SK-N-SH (cell line): ENCODE measurements around the gene ILF3. TPM values are rescaled to one million over a fixed set of nuclear protein-coding genes. Genes with fewer than 3 reads are reported as not detected.

Source experiments
- CTCF ChIA-PET: fragments of 300-600, 350-600 bp; formaldehyde crosslinking; extraction: SDS; loops from one replicate; lab custom pipeline; 2021; lab: Yijun Ruan, JAX
- POLR2A ChIA-PET: fragments of 350-600 bp; sonication (Branson Sonifier 250); formaldehyde crosslinking; extraction: SDS; loops from one replicate; lab custom pipeline; 2020; ENCODE audit warnings: antibody characterized with exemption, inconsistent platforms; lab: Yijun Ruan, JAX
- DNase-seq: peaks from one replicate; pipeline ENCODE4 v3.0.0; 2012
- H2AFZ ChIP-seq: fragments of 200-600 bp; sonication (generic); 2 replicates; pipeline ENCODE4 v1.8.1; 2016; ENCODE audit warnings: antibody characterized with exemption, mild to moderate bottlenecking, low read depth
- H3F3A ChIP-seq: fragments of 200-600 bp; sonication (generic); replicated peaks from 2 replicates; pipeline ENCODE3; 2016; ENCODE audit warnings: antibody characterized with exemption, mild to moderate bottlenecking; ENCODE audit not compliant: insufficient read depth
- H3K27ac ChIP-seq, 2 experiments: fragments of 200-500 bp in 1 of 2; fragments of 200-600 bp in 1 of 2; sonication (Bioruptor generic) in 1 of 2; sonication (generic), shearing (Covaris generic) in 1 of 2; 2 replicates each; pipeline versions ENCODE4 v1.5.1 to v1.6.1; 2014 to 2016; ENCODE audit warnings: low read depth in 2 of 2, inconsistent platforms in 1 of 2, low read length in 1 of 2, mild to moderate bottlenecking in 1 of 2, mixed read lengths in 1 of 2
- H3K27me3 ChIP-seq: fragments of 200-600 bp; sonication (generic), shearing (Covaris generic); 2 replicates; pipeline ENCODE4 v1.6.1; 2016; ENCODE audit warnings: mixed run types; ENCODE audit not compliant: insufficient read depth
- H3K36me3 ChIP-seq, 2 experiments: fragments of 200-500 bp in 1 of 2; fragments of 200-600 bp in 1 of 2; sonication (Bioruptor generic) in 1 of 2; sonication (generic) in 1 of 2; replicated peaks in 1 of 2; 2 replicates each; pipeline versions ENCODE3 to v1.5.1; 2014 to 2016; ENCODE audit warnings: low read length in 1 of 2, mild to moderate bottlenecking in 1 of 2; ENCODE audit not compliant: insufficient read depth in 2 of 2, control insufficient read depth in 1 of 2
- H3K4me1 ChIP-seq, 2 experiments: fragments of 200-500 bp in 1 of 2; fragments of 200-600 bp in 1 of 2; sonication (Bioruptor generic) in 1 of 2; sonication (generic), shearing (Covaris generic) in 1 of 2; 2 replicates each; pipeline versions ENCODE4 v1.5.1 to v1.6.1; 2014 to 2016; ENCODE audit warnings: low read depth in 1 of 2, low read length in 1 of 2, mixed run types in 1 of 2; ENCODE audit not compliant: insufficient read depth in 2 of 2, control insufficient read depth in 1 of 2
- H3K4me2 ChIP-seq: fragments of 200-600 bp; sonication (generic), shearing (Covaris generic); 2 replicates; pipeline ENCODE4 v1.6.1; 2017; ENCODE audit warnings: mixed run types
- H3K4me3 ChIP-seq, 2 experiments: fragments of 200-500 bp in 1 of 2; fragments of 200-600 bp in 1 of 2; sonication (Bioruptor generic) in 1 of 2; sonication (generic), shearing (Covaris generic) in 1 of 2; 2 replicates each; pipeline versions ENCODE4 v1.5.1 to v1.8.1; 2014 to 2016; ENCODE audit warnings: low read depth in 2 of 2, inconsistent platforms in 1 of 2, low read length in 1 of 2, mild to moderate bottlenecking in 1 of 2, mixed read lengths in 1 of 2, moderate library complexity in 1 of 2
- H3K79me2 ChIP-seq: fragments of 200-600 bp; sonication (generic); 2 replicates; pipeline ENCODE4 v1.8.1; 2017; ENCODE audit warnings: mild to moderate bottlenecking; ENCODE audit not compliant: insufficient read depth
- H3K9ac ChIP-seq: fragments of 200-600 bp; sonication (generic); 2 replicates; pipeline ENCODE4 v1.6.1; 2017; ENCODE audit warnings: mixed run types
- H3K9me2 ChIP-seq: fragments of 200-600 bp; sonication (generic); 2 replicates; pipeline ENCODE4 v1.6.1; 2017; ENCODE audit warnings: mixed run types
- H3K9me3 ChIP-seq: fragments of 200-600 bp; sonication (generic); 2 replicates; pipeline ENCODE4 v1.6.1; 2017; ENCODE audit warnings: mixed run types, mild to moderate bottlenecking, moderate library complexity
- H4K20me1 ChIP-seq: fragments of 200-600 bp; sonication (generic); 2 replicates; pipeline ENCODE4 v1.6.1; 2017; ENCODE audit warnings: mild to moderate bottlenecking, mixed run types; ENCODE audit not compliant: insufficient read depth
- ELF1 ChIP-seq: IDR thresholded peaks from 2 replicates; pipeline ENCODE4 v1.4.0; 2012
- EP300 ChIP-seq, 2 experiments: IDR thresholded peaks; 2 replicates each; pipeline versions ENCODE4 v1.4.0 to v1.6.1; 2012; ENCODE audit warnings: borderline replicate concordance in 1 of 2, low read depth in 1 of 2, low read length in 1 of 2
- EZH2phosphoT487 ChIP-seq: fragments of 200-600 bp; sonication (generic); IDR thresholded peaks from 2 replicates; pipeline ENCODE4 v1.6.1; 2017; ENCODE audit warnings: low read depth, mixed run types, mild to moderate bottlenecking, antibody characterized with exemption, moderate library complexity, borderline replicate concordance
- FOXJ3 ChIP-seq: sonication (generic); formaldehyde crosslinking; IDR thresholded peaks from 2 replicates; pipeline ENCODE4 v1.5.1; 2020; ENCODE audit warnings: mild to moderate bottlenecking, missing genetic modification reagents
- GABPA ChIP-seq: IDR thresholded peaks from 2 replicates; pipeline ENCODE4 v1.4.0; 2012; ENCODE audit warnings: low read depth, mild to moderate bottlenecking
- MEF2A ChIP-seq: IDR thresholded peaks from 2 replicates; pipeline ENCODE4 v1.4.0; 2012; ENCODE audit warnings: low read depth, borderline replicate concordance
- MXI1 ChIP-seq: IDR thresholded peaks from 2 replicates; pipeline ENCODE4 v1.6.1; 2012; ENCODE audit warnings: mild to moderate bottlenecking, low read depth, low read length, improper control_type of control experiment
- NFIC ChIP-seq: IDR thresholded peaks from 2 replicates; pipeline ENCODE4 v1.4.0; 2012; ENCODE audit warnings: borderline replicate concordance
- NRF1 ChIP-seq: IDR thresholded peaks from 2 replicates; pipeline ENCODE4 v1.6.1; 2012; ENCODE audit warnings: low read depth, mild to moderate bottlenecking, low read length
- RAD21 ChIP-seq: IDR thresholded peaks from 2 replicates; pipeline ENCODE4 v1.6.1; 2012; ENCODE audit warnings: mild to moderate bottlenecking, low read length
- RCOR1 ChIP-seq: fragments of 150-350 bp; IDR thresholded peaks from 2 replicates; pipeline ENCODE4 v1.6.1; 2017; ENCODE audit warnings: antibody characterized with exemption, low read length
- RFX5 ChIP-seq: IDR thresholded peaks from 2 replicates; pipeline ENCODE4 v1.6.1; 2012; ENCODE audit warnings: mild to moderate bottlenecking, improper control_type of control experiment, low read length
- RXRA ChIP-seq: IDR thresholded peaks from 2 replicates; pipeline ENCODE4 v1.4.0; 2012; ENCODE audit warnings: low read depth, mild to moderate bottlenecking, borderline replicate concordance
- SIN3A ChIP-seq: IDR thresholded peaks from 2 replicates; pipeline ENCODE4 v1.6.1; 2012; ENCODE audit warnings: low read depth, mild to moderate bottlenecking, low read length, moderate library complexity, borderline replicate concordance
- SMC3 ChIP-seq: IDR thresholded peaks from 2 replicates; pipeline ENCODE4 v1.6.1; 2012; ENCODE audit warnings: low read depth, low read length, improper control_type of control experiment
- WGBS: methylation state at CpG from one replicate; pipeline ENCODE4 v1.1.6; 2017; ENCODE audit warnings: low lambda C conversion rate; 5-methylcytosine and 5-hydroxymethylcytosine counted together
- polyA plus RNA-seq, 3 experiments: library from polyadenylated mRNA; depleted of rRNA; stranded (reverse); fragments of >200 nt; gene quantifications; 2 replicates each; pipeline ENCODE4 v1.2.3, GENCODE V29; 2012
- TF ChIP-seq, protein P1 (sequence below): IDR thresholded peaks from 2 replicates; pipeline ENCODE4 v1.6.1; 2012; ENCODE audit warnings: mild to moderate bottlenecking, low read depth, low read length, moderate library complexity
- TF ChIP-seq, protein P2 (sequence below): IDR thresholded peaks from 2 replicates; pipeline ENCODE4 v1.4.0; 2012; ENCODE audit warnings: low read depth, borderline replicate concordance
- TF ChIP-seq, protein P3 (sequence below): IDR thresholded peaks from 2 replicates; pipeline ENCODE4 v1.4.0; 2012; ENCODE audit warnings: low read depth
- TF ChIP-seq, protein P4 (sequence below): fragments of 150-350 bp; IDR thresholded peaks from 2 replicates; pipeline ENCODE4 v1.6.1; 2017; ENCODE audit warnings: antibody characterized with exemption, low read length, low read depth, borderline replicate concordance

ILF3 gene
- polyA plus RNA-seq, 1 of the 3 experiments (the other 2 are of a cell fraction), result 229 TPM

DNA sequence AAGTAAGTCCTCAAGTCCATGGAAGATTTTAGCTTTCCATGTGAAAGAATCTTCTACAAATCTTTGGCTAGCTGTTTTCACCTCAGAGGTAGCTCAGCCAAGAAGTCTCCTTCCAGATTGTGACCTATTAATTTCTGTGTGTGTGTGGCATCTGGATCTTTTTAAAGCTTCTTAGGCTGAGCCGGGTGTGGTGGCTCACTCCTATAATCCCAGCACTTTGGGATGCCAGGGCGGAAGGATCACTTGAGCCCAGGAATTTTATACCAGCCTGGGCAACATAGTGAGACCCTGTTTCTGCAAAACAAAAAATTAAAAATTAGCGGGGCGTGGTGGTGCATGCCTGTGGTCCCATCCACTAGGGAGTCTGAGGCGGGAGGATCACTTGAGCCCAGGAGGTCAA, 42.2 kb upstream of the ILF3 start:
- H3K9me3 ChIP-seq, result no peaks in the 10 kb centered on the region
- no peak overlapping the region for H3K9ac ChIP-seq
- no peak overlapping the region for H3K4me2 ChIP-seq
- TF ChIP-seq RXRA (no peak), RFX5 (no peak), EZH2phosphoT487 (no peak), RAD21 (no peak), NRF1 (no peak), GABPA (no peak), ELF1 (no peak), EP300 (IDR thresholded peaks at IDR 0.05; ENCODE audit: borderline replicate concordance in 1 of 2, low read depth in 1 of 2, low read length in 1 of 2) (no peak), SMC3 (no peak), NFIC (no peak), FOXJ3 (CRISPR knock-in tag) (no peak), MEF2A (no peak), SIN3A (no peak), RCOR1 (no peak), MXI1 (no peak)
- TF ChIP-seq, protein P1, sequence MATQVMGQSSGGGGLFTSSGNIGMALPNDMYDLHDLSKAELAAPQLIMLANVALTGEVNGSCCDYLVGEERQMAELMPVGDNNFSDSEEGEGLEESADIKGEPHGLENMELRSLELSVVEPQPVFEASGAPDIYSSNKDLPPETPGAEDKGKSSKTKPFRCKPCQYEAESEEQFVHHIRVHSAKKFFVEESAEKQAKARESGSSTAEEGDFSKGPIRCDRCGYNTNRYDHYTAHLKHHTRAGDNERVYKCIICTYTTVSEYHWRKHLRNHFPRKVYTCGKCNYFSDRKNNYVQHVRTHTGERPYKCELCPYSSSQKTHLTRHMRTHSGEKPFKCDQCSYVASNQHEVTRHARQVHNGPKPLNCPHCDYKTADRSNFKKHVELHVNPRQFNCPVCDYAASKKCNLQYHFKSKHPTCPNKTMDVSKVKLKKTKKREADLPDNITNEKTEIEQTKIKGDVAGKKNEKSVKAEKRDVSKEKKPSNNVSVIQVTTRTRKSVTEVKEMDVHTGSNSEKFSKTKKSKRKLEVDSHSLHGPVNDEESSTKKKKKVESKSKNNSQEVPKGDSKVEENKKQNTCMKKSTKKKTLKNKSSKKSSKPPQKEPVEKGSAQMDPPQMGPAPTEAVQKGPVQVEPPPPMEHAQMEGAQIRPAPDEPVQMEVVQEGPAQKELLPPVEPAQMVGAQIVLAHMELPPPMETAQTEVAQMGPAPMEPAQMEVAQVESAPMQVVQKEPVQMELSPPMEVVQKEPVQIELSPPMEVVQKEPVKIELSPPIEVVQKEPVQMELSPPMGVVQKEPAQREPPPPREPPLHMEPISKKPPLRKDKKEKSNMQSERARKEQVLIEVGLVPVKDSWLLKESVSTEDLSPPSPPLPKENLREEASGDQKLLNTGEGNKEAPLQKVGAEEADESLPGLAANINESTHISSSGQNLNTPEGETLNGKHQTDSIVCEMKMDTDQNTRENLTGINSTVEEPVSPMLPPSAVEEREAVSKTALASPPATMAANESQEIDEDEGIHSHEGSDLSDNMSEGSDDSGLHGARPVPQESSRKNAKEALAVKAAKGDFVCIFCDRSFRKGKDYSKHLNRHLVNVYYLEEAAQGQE, result no peak
- TF ChIP-seq, protein P2, sequence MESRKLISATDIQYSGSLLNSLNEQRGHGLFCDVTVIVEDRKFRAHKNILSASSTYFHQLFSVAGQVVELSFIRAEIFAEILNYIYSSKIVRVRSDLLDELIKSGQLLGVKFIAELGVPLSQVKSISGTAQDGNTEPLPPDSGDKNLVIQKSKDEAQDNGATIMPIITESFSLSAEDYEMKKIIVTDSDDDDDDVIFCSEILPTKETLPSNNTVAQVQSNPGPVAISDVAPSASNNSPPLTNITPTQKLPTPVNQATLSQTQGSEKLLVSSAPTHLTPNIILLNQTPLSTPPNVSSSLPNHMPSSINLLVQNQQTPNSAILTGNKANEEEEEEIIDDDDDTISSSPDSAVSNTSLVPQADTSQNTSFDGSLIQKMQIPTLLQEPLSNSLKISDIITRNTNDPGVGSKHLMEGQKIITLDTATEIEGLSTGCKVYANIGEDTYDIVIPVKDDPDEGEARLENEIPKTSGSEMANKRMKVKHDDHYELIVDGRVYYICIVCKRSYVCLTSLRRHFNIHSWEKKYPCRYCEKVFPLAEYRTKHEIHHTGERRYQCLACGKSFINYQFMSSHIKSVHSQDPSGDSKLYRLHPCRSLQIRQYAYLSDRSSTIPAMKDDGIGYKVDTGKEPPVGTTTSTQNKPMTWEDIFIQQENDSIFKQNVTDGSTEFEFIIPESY, result no peak
- TF ChIP-seq, protein P3, sequence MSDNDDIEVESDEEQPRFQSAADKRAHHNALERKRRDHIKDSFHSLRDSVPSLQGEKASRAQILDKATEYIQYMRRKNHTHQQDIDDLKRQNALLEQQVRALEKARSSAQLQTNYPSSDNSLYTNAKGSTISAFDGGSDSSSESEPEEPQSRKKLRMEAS, result no peak
- TF ChIP-seq, protein P4, sequence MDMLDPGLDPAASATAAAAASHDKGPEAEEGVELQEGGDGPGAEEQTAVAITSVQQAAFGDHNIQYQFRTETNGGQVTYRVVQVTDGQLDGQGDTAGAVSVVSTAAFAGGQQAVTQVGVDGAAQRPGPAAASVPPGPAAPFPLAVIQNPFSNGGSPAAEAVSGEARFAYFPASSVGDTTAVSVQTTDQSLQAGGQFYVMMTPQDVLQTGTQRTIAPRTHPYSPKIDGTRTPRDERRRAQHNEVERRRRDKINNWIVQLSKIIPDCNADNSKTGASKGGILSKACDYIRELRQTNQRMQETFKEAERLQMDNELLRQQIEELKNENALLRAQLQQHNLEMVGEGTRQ, result no peak
- peaks cover 35% of the 10 kb centered on the region for H3K79me2 ChIP-seq
- no peaks in the 10 kb centered on the region for H3K27me3 ChIP-seq
- no peak overlapping the region for H2AFZ ChIP-seq
- ChIA-PET CTCF (interaction anchor here (0.6 to 1.1 kb wide), 5 partner anchors 14 to 424 kb away, joined by 3 to 4 read pairs (median 3); partner anchors contain the start of genes DNM2 and SLC44A2), POLR2A (interaction anchor here (0.8 kb wide), 1 partner anchor 9 kb away, joined by 3 read pairs; no protein-coding TSS in a partner anchor)
- no peaks in the 10 kb centered on the region for H4K20me1 ChIP-seq
- no peak for DNase-seq
- H3K9me2 ChIP-seq, result no peaks in the 10 kb centered on the region
- 89% methylated on average over 5 of the region's 5 CpGs for whole genome bisulfite sequencing
- H3F3A ChIP-seq, result no peaks in the 10 kb centered on the region
- no peak overlapping the region for H3K4me3 ChIP-seq
- H3K4me1 ChIP-seq, result no peaks in the 10 kb centered on the region; a peak in 1 of 4 replicates
- H3K27ac ChIP-seq, result no peak overlapping the region
- H3K36me3 ChIP-seq, result peaks cover 0 to 6% of the 10 kb centered on the region in 2 experiments
